ENCODE data around the gene TOX2.

The TOX2 gene

DNA sequence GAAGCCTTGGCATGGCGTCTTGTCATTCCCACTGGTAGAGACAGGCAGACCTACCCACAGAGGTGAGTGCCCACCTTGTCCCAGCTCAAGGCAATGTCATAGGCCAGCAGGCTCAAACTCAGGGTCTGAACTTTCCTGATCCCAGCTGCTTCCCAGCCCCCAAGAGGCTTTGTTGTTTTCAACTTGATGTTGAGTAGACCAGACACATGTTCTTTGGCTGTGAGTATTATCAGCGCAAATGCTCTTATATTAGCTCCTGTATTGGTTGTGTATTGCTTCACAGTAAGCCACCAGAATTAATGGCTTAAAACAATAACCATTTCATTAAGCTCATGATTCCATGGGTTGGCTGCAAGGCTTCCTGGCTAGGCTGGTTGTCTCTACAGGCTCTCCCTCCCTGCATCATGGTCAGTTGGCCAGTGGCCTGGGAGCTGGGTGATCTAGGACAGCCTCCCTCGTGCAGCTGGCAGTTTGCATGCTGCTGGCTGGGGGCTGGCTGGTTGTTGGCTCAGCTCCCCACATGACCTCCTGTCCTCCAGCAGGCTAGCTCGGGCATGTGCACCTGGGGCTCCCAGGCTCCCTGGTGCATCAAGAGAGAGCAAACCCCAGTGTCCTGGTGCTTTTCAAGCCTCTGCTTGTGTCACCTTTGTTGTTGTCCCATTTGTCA lies 21.6 kb downstream of the TOX2 start:
- no peak overlapping the region for H3K4me3 Mint-ChIP-seq
- H3K27ac Mint-ChIP-seq = no peak overlapping the region
- no peak for DNase-seq
- no peaks in the 10 kb centered on the region for H3K9me3 Mint-ChIP-seq
- peaks cover 30% of the 10 kb centered on the region for H3K27me3 Mint-ChIP-seq (ENCODE audit: low read depth, poor library complexity)
- TF ChIP-seq, protein P1, sequence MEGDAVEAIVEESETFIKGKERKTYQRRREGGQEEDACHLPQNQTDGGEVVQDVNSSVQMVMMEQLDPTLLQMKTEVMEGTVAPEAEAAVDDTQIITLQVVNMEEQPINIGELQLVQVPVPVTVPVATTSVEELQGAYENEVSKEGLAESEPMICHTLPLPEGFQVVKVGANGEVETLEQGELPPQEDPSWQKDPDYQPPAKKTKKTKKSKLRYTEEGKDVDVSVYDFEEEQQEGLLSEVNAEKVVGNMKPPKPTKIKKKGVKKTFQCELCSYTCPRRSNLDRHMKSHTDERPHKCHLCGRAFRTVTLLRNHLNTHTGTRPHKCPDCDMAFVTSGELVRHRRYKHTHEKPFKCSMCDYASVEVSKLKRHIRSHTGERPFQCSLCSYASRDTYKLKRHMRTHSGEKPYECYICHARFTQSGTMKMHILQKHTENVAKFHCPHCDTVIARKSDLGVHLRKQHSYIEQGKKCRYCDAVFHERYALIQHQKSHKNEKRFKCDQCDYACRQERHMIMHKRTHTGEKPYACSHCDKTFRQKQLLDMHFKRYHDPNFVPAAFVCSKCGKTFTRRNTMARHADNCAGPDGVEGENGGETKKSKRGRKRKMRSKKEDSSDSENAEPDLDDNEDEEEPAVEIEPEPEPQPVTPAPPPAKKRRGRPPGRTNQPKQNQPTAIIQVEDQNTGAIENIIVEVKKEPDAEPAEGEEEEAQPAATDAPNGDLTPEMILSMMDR (IDR thresholded peaks at IDR 0.05) = no peak
- no peaks in the 10 kb centered on the region for H3K36me3 Mint-ChIP-seq (ENCODE audit: low read depth)
- no peaks in the 10 kb centered on the region for H3K4me1 Mint-ChIP-seq

- no peaks in the 10 kb centered on the region for H3K36me3 Mint-ChIP-seq (ENCODE audit: low read depth)
- DNase-seq = no peak
- H3K9me3 Mint-ChIP-seq = no peaks in the 10 kb centered on the region
- TF ChIP-seq, protein P1 (IDR thresholded peaks at IDR 0.05) = no peak
- H3K4me3 Mint-ChIP-seq = no peak overlapping the region
- no peaks in the 10 kb centered on the region for H3K4me1 Mint-ChIP-seq
- H3K27me3 Mint-ChIP-seq (ENCODE audit: low read depth, poor library complexity) = peaks cover 28% of the 10 kb centered on the region
- H3K27ac Mint-ChIP-seq = no peak overlapping the region
These were observed 22.2 kb downstream of the TOX2 start for GRCh38 chr20:43936805-43937204.

DNA sequence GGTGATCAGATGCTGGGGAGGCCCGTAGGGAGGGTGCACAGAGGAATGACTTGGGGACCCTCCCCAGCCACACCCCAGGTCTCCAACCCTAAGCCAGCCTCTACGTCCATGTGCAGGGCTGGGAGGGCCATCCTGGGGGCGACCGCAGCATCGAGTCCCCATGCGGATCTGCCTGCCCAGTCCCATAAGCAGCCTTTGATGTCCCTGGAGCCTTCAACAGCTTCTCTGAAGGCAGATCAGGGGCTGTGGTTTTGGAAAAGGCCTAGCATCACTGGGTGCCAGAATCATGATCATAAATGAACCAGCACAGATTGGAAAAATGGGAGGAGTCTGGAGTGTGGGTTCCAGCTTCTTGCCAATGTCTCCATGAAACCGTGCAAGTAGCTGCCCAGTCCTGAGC lies 22.9 kb downstream of the TOX2 start:
- Mint-ChIP-seq H3K4me1 (no peaks in the 10 kb centered on the region), H3K9me3 (no peaks in the 10 kb centered on the region), H3K27me3 (ENCODE audit: low read depth, poor library complexity) (peaks cover 30% of the 10 kb centered on the region), H3K36me3 (ENCODE audit: low read depth) (no peaks in the 10 kb centered on the region), H3K4me3 (no peak overlapping the region), H3K27ac (no peak overlapping the region)
- DNase-seq = no peak
- TF ChIP-seq, protein P1 (IDR thresholded peaks at IDR 0.05) = no peak

GRCh38 chr20:43938017-43938655 lies 23.5 kb downstream of the TOX2 start:
- H3K4me3 Mint-ChIP-seq = no peak overlapping the region
- H3K36me3 Mint-ChIP-seq (ENCODE audit: low read depth) = no peaks in the 10 kb centered on the region
- H3K9me3 Mint-ChIP-seq = no peaks in the 10 kb centered on the region
- H3K4me1 Mint-ChIP-seq = no peaks in the 10 kb centered on the region
- peak overlapping the region; percentile 45 for H3K27ac Mint-ChIP-seq
- no peak for DNase-seq
- peaks cover 32% of the 10 kb centered on the region for H3K27me3 Mint-ChIP-seq (ENCODE audit: low read depth, poor library complexity)
- TF ChIP-seq, protein P1 (IDR thresholded peaks at IDR 0.05) = no peak

DNA sequence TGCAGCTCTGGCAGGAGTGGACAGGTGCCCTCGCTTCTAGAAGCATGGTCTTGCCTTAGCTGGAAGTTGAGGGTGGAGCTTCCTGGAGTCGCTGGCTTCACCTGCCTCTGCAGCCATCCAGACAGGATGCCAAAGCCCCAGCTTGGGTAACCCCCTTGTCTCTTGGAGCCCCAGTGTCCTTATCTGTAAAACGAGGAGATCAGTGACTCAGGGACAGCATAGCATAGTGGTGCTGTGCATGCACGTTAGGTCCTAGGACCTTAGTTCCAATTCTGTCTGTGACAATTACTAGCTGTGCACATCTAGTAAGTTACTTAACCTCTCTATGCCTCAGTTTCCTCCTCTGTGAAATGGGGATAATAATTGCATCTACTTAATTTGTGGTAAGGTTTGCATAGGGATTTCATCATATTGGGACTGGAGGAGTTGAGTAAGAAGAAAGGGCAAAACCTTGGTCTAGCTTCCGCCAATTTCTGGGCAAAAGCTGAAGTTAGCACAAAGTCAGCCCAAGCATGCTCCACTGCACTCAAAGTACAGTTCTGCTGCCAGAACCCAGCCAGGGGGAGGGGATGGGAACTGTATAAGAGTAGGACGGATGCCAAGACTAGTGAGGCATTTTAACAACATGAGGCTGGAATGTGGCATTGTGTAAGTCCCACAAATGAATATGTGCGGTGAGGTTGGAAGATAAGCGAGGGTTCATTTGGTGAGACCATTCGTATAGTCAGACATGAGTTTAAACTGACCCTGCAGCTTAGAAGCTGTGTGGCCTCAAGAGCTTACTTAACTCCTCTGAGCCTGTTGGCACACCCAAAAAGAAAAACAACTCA lies 24.5 kb downstream of the TOX2 start:
- Mint-ChIP-seq H3K27me3 (ENCODE audit: low read depth, poor library complexity) (peaks cover 28% of the 10 kb centered on the region), H3K9me3 (no peaks in the 10 kb centered on the region), H3K27ac (no peak overlapping the region), H3K4me3 (no peak overlapping the region), H3K4me1 (no peaks in the 10 kb centered on the region), H3K36me3 (ENCODE audit: low read depth) (no peaks in the 10 kb centered on the region)
- no peak for DNase-seq
- TF ChIP-seq, protein P1 (IDR thresholded peaks at IDR 0.05) = no peak
